Measurements from ENCODE around the gene CDH16. TPM values are rescaled to one million over a fixed set of nuclear protein-coding genes. Genes with fewer than 3 reads are reported as not detected.

The CDH16 gene
- total and polyA plus RNA-seq, 12 donors = 0.15 to 0.59 (median 0.47) TPM; not detected in 7

- Histone ChIP-seq H3K27me3 (peaks cover 0 to 51% (median 18%) of the 10 kb centered on the region in 7 donors), H3K36me3 (peaks cover 0 to 19% (median 0%) of the 10 kb centered on the region in 9 donors), H3K4me1 (peaks cover 4 to 78% (median 38%) of the 10 kb centered on the region in 9 donors), H3K27ac (peak overlapping the region; percentile 77 to 97 (median 90)), H3K4me3 (peak overlapping the region; percentile 44 to 79 (median 68)), H3K9me3 (no peaks in the 10 kb centered on the region)
- DNase-seq = peak; percentile 63 to 75
- WGBS, 2 donors = 53 to 59% methylated on average over 5 of the region's 5 CpGs
- TF ChIP-seq CTCF (IDR thresholded peaks at IDR 0.05) = peak in 1 of 9 donors; percentile 14
- peak; percentile 14 to 72 (median 54) for ATAC-seq
- intact Hi-C loops (cut with DNase I) = loop anchor here in 2 of 10 donors (1.0 kb wide), 1 partner anchor 23 kb away; no protein-coding TSS in a partner anchor
Observed at GRCh38 chr16:66926171-66926947, 7.7 kb upstream of the CDH16 start.

DNA sequence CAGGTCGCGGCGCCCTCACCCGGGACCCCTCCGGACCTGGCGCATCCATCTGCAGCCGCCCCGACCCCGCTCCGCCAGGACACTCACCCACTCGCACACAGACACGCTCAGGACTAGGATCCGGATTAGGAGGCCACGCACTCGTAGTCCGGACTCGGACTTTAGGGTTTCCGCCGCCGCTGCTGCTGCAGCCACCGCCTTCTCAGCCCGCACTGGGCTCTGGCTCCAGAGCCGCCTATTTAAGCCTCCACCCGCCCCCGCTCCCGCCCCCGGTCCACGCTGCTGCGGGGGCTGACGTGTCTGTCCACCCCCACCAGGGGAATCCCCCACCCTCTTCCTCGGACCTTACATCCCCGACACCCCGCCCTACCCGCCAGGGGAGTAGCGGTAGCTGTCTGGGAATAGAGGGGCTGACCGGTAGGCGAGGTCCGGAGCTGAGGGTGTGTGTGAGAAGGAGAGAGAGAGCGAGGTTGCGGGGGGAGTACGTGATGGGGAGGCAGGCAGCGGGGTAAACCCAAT lies 6.7 kb upstream of the CDH16 start, which contains the start of gene RRAD:
TSS of gene RRAD (minus strand) at position 214 of the 519 bp plus-strand sequence. CDS start 356 bp downstream, outside the sequence.
- intact Hi-C loops (cut with DNase I) = loop anchor here in 1 of 10 donors (1.0 kb wide), 1 partner anchor 20 kb away; no protein-coding TSS in a partner anchor
- Histone ChIP-seq H3K27ac (peak within 1 kb of the TSS; percentile 77 to 97 (median 90)), H3K27me3 (peaks cover 0 to 59% (median 18%) of the 10 kb centered on the region in 7 donors), H3K36me3 (peaks cover 0 to 14% (median 0%) of the 10 kb centered on the region in 9 donors), H3K9me3 (no peaks in the 10 kb centered on the region), H3K4me1 (peaks cover 5 to 86% (median 36%) of the 10 kb centered on the region in 9 donors), H3K4me3 (peak within 1 kb of the TSS; percentile 44 to 79 (median 68))
- no peak for TF ChIP-seq CTCF (IDR thresholded peaks at IDR 0.05)
- ATAC-seq (peak; percentile 39 to 62 (median 49)), DNase-seq (peak; percentile 72 to 74)
- 2 to 3% methylated on average over 36 to 42 of the region's 42 CpGs for WGBS, 2 donors

- Histone ChIP-seq H3K36me3 (peaks cover 0 to 14% (median 0%) of the 10 kb centered on the region in 9 donors), H3K27me3 (peaks cover 0 to 63% (median 21%) of the 10 kb centered on the region in 7 donors), H3K4me1 (peaks cover 10 to 89% (median 39%) of the 10 kb centered on the region in 9 donors), H3K4me3 (peak overlapping the region; percentile 44 to 79 (median 68)), H3K27ac (peak overlapping the region; percentile 77 to 97 (median 90)), H3K9me3 (no peaks in the 10 kb centered on the region)
- DNase-seq (peak in 1 of 2 donors; percentile 62), ATAC-seq (peak in 4 of 8 donors; percentile 11 to 18 (median 16))
- peak in 7 of 9 donors; percentile 24 to 61 (median 34) for TF ChIP-seq CTCF (IDR thresholded peaks at IDR 0.05)
- intact Hi-C loops (cut with DNase I) = loop anchor here in 1 of 10 donors (1.0 kb wide), 1 partner anchor 19 kb away; no protein-coding TSS in a partner anchor
- 4 to 8% methylated on average over 70 to 72 of the region's 72 CpGs for WGBS, 2 donors
Observed at GRCh38 chr16:66924527-66925321, 6.0 kb upstream of the CDH16 start.
